Measurements from ENCODE around the gene NISCH. TPM values are rescaled to one million over a fixed set of nuclear protein-coding genes. Genes with fewer than 3 reads are reported as not detected.

The NISCH gene
- total RNA-seq, 3 donors from 2014 or later (not counting 1 experiment from before 2014, with no cell fraction given), result 162 to 191 (median 175) TPM

DNA sequence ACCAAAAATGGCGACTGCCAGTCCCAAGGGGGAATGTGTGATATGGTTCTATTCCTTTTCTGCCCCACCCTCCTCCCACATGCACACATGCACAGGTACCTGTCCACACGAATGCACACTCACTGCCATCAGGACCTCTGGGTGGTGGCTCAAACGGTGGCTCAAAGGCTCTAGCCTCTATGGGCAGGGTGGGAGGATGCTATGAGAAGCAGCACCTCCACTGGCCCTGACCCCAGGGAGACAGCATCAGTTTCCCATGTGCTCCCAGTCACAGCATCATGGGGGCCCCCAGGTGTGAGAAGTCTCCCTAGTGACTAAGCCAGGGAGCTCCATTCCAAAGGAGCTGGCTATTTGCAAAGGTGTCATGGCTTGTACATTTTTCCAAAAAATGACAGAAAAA, 26.4 kb upstream of the NISCH start:
- intact Hi-C loops (cut with micrococcal nuclease), result no loop called here
- Mint-ChIP-seq H3K36me3 (no peaks in the 10 kb centered on the region), H3K4me1 (no peaks in the 10 kb centered on the region), H3K9me3 (no peaks in the 10 kb centered on the region), H3K27ac (no peak overlapping the region), H3K27me3 (ENCODE audit: low read depth in 2 of 2) (peaks cover 0 to 6% of the 10 kb centered on the region in 2 donors), H3K4me3 (no peak overlapping the region)
- Histone ChIP-seq H3K27me3 (ENCODE audit: control insufficient read depth, insufficient read depth, low read length) (no peaks in the 10 kb centered on the region), H3K36me3 (ENCODE audit: control insufficient read depth, insufficient read depth, low read length) (no peaks in the 10 kb centered on the region), H3K27ac (ENCODE audit: low read length) (no peak overlapping the region), H3K4me3 (ENCODE audit: low read length) (no peak overlapping the region), H3K4me1 (ENCODE audit: control insufficient read depth, insufficient read depth, low read length) (no peaks in the 10 kb centered on the region), H3K9me3 (ENCODE audit: control insufficient read depth, insufficient read depth, low read length) (no peaks in the 10 kb centered on the region)
- ATAC-seq (no peak), DNase-seq (no peak)
- 68% methylated on average over 2 of the region's 3 CpGs for WGBS (ENCODE audit: insufficient coverage)
- TF ChIP-seq CTCF (IDR thresholded peaks at IDR 0.05), result no peak

- Mint-ChIP-seq H3K27ac (no peak overlapping the region), H3K4me1 (no peaks in the 10 kb centered on the region), H3K4me3 (no peak overlapping the region), H3K9me3 (no peaks in the 10 kb centered on the region), H3K27me3 (ENCODE audit: low read depth in 2 of 2) (peaks cover 0 to 6% of the 10 kb centered on the region in 2 donors), H3K36me3 (no peaks in the 10 kb centered on the region)
- Histone ChIP-seq H3K36me3 (ENCODE audit: control insufficient read depth, insufficient read depth, low read length) (no peaks in the 10 kb centered on the region), H3K27ac (ENCODE audit: low read length) (no peak overlapping the region), H3K4me3 (ENCODE audit: low read length) (no peak overlapping the region), H3K27me3 (ENCODE audit: control insufficient read depth, insufficient read depth, low read length) (no peaks in the 10 kb centered on the region), H3K9me3 (ENCODE audit: control insufficient read depth, insufficient read depth, low read length) (no peaks in the 10 kb centered on the region), H3K4me1 (ENCODE audit: control insufficient read depth, insufficient read depth, low read length) (no peaks in the 10 kb centered on the region)
- intact Hi-C loops (cut with micrococcal nuclease), result no loop called here
- 79% methylated on average over 6 of the region's 7 CpGs for WGBS (ENCODE audit: insufficient coverage)
- no peak for DNase-seq
- ATAC-seq, result no peak
- no peak for TF ChIP-seq CTCF (IDR thresholded peaks at IDR 0.05)
Observed at GRCh38 chr3:52429779-52430415, 25.5 kb upstream of the NISCH start.

GRCh38 chr3:52430416-52430810, 25.0 kb upstream of the NISCH start:
- Mint-ChIP-seq H3K27me3 (ENCODE audit: low read depth in 2 of 2) (peaks cover 0 to 6% of the 10 kb centered on the region in 2 donors), H3K4me1 (no peaks in the 10 kb centered on the region)

More at GRCh38 chr3:52430416-52430810, 25.0 kb upstream of the NISCH start:
- no peaks in the 10 kb centered on the region for H3K4me1 ChIP-seq (ENCODE audit: control insufficient read depth, insufficient read depth, low read length)
- H3K4me3 ChIP-seq (ENCODE audit: low read length), result no peak overlapping the region
- WGBS (ENCODE audit: insufficient coverage), result 94% methylated on average over 7 of the region's 9 CpGs
- no peaks in the 10 kb centered on the region for H3K9me3 Mint-ChIP-seq
- no peak overlapping the region for H3K27ac ChIP-seq (ENCODE audit: low read length)
- no peaks in the 10 kb centered on the region for H3K27me3 ChIP-seq (ENCODE audit: control insufficient read depth, insufficient read depth, low read length)
- no peak overlapping the region for H3K4me3 Mint-ChIP-seq
- TF ChIP-seq CTCF (IDR thresholded peaks at IDR 0.05), result no peak
- no peak for ATAC-seq
- DNase-seq, result no peak
- H3K9me3 ChIP-seq (ENCODE audit: control insufficient read depth, insufficient read depth, low read length), result no peaks in the 10 kb centered on the region
- no peaks in the 10 kb centered on the region for H3K36me3 ChIP-seq (ENCODE audit: control insufficient read depth, insufficient read depth, low read length)
- intact Hi-C loops (cut with micrococcal nuclease), result no loop called here
- H3K27ac Mint-ChIP-seq, result no peak overlapping the region
- H3K36me3 Mint-ChIP-seq, result no peaks in the 10 kb centered on the region

Measured in natural killer cell (primary cell).